ENCODE measurements around the gene PRPS1L1. TPM values are rescaled to one million over a fixed set of nuclear protein-coding genes. Genes with fewer than 3 reads are reported as not detected.
A peak's percentile ranks its signal among the peaks of the same experiment; 100 is the strongest.

PRPS1L1 gene
- not detected in 2 replicates for total RNA-seq

DNA sequence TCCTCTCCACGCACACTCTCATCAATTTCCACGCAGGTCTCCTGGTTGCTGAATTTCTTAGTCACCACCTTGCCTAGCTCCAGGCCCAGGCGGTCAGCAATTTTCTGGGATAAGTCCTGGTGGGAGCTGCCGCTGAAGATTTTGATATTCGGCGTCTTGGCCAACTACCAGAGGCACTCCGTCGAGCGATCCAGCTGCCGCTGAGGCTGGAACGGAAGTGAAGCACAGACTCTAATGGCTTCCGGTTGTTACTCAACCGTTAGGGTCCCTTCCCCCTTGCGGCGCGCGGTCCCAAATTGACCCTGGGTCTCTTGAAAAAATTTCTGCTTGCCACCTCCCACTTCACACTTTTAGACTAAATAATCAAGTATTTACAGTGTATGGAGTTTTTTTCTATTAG lies at the start of gene PRPS1L1:
PRPS1L1 (minus strand) TSS at position 219 of the 400 bp plus-strand sequence.
- no peaks in the 10 kb centered on the region for H3K36me3 Mint-ChIP-seq (ENCODE audit: low read depth)
- no peak within 1 kb of the TSS for H3K4me3 Mint-ChIP-seq
- no peak within 1 kb of the TSS for H3K27ac Mint-ChIP-seq
- no peaks in the 10 kb centered on the region for H3K4me1 Mint-ChIP-seq
- H3K27me3 Mint-ChIP-seq, result peaks cover 5% of the 10 kb centered on the region
- H3K9me3 Mint-ChIP-seq, result no peaks in the 10 kb centered on the region
- intact Hi-C loops (cut with micrococcal nuclease), result no loop called here
- DNase-seq, result peak; percentile 16

- Mint-ChIP-seq H3K27ac (no peak overlapping the region), H3K27me3 (no peaks in the 10 kb centered on the region), H3K4me3 (no peak overlapping the region), H3K9me3 (peaks cover 5% of the 10 kb centered on the region), H3K4me1 (no peaks in the 10 kb centered on the region), H3K36me3 (ENCODE audit: low read depth) (no peaks in the 10 kb centered on the region)
- DNase-seq, result no peak
- intact Hi-C loops (cut with micrococcal nuclease), result no loop called here
Observed at GRCh38 chr7:18076461-18076860, 48.8 kb upstream of the PRPS1L1 start.

GRCh38 chr7:18068745-18069144 lies 41.1 kb upstream of the PRPS1L1 start:
- H3K27ac Mint-ChIP-seq, result no peak overlapping the region
- no peaks in the 10 kb centered on the region for H3K4me1 Mint-ChIP-seq
- no peaks in the 10 kb centered on the region for H3K9me3 Mint-ChIP-seq
- H3K27me3 Mint-ChIP-seq, result peaks cover 3% of the 10 kb centered on the region
- no peak for DNase-seq
- no peak overlapping the region for H3K4me3 Mint-ChIP-seq
- H3K36me3 Mint-ChIP-seq (ENCODE audit: low read depth), result no peaks in the 10 kb centered on the region
- intact Hi-C loops (cut with micrococcal nuclease), result no loop called here

DNA sequence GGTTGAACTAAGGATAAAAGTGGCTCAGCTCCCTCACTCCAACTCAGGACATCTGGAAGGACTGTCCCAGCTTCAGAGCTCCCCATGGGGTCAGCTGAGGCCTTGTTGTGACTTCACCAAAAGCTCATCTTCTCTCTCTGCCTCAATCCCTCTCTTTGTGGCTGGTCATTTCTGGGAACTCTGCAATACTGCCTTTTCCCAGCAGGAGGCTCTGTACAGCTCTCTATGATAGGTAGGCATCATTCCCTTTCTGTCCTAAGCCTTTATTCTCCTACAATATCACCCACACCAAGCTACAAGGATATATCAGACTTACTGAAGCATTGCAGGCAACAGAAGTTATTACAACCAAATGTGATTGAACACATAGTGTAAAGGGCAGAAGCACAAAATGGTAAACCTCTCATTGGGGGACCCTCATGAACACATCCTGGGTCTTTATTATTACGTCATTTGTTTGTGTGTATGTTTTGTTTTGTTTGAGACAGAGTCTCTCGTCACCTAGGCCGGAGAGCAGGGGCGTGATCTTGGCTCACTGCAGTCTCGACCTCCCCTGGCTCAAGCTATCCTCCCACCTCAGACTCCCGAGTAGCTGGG lies 36.7 kb upstream of the PRPS1L1 start:
- H3K9me3 Mint-ChIP-seq, result no peaks in the 10 kb centered on the region
- no peak overlapping the region for H3K4me3 Mint-ChIP-seq
- no peaks in the 10 kb centered on the region for H3K36me3 Mint-ChIP-seq (ENCODE audit: low read depth)
- H3K27me3 Mint-ChIP-seq, result peaks cover 3% of the 10 kb centered on the region
- intact Hi-C loops (cut with micrococcal nuclease), result no loop called here
- H3K4me1 Mint-ChIP-seq, result no peaks in the 10 kb centered on the region
- no peak overlapping the region for H3K27ac Mint-ChIP-seq
- no peak for DNase-seq

- no peak for DNase-seq
- intact Hi-C loops (cut with micrococcal nuclease), result no loop called here
- Mint-ChIP-seq H3K9me3 (no peaks in the 10 kb centered on the region), H3K4me3 (no peak overlapping the region), H3K4me1 (no peaks in the 10 kb centered on the region), H3K36me3 (ENCODE audit: low read depth) (no peaks in the 10 kb centered on the region), H3K27me3 (peaks cover 3% of the 10 kb centered on the region), H3K27ac (no peak overlapping the region)
Observed at GRCh38 chr7:18063149-18063901, 35.7 kb upstream of the PRPS1L1 start.

DNA sequence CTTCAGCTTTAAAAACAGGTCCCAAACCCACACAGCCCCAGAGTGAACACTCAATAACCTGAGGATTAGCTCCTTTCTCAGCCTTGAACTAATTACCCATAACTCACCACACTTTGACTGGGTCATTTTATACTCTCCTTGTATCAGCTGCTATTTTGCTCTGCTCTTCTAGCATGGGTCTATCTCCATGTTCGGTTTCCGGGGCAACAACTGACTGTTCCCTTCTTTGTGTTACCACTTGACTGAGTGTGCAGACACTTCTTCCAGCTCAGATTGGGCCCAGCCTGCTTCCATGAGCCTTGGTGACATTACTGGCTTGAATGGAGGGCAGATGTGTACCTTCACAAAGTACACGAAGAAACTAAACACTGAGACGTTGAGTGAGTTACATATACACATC lies 31.5 kb upstream of the PRPS1L1 start:
- DNase-seq, result no peak
- H3K27ac Mint-ChIP-seq, result no peak overlapping the region
- H3K9me3 Mint-ChIP-seq, result no peaks in the 10 kb centered on the region
- H3K27me3 Mint-ChIP-seq, result no peaks in the 10 kb centered on the region
- intact Hi-C loops (cut with micrococcal nuclease), result no loop called here
- no peaks in the 10 kb centered on the region for H3K36me3 Mint-ChIP-seq (ENCODE audit: low read depth)
- no peaks in the 10 kb centered on the region for H3K4me1 Mint-ChIP-seq
- H3K4me3 Mint-ChIP-seq, result no peak overlapping the region

DNA sequence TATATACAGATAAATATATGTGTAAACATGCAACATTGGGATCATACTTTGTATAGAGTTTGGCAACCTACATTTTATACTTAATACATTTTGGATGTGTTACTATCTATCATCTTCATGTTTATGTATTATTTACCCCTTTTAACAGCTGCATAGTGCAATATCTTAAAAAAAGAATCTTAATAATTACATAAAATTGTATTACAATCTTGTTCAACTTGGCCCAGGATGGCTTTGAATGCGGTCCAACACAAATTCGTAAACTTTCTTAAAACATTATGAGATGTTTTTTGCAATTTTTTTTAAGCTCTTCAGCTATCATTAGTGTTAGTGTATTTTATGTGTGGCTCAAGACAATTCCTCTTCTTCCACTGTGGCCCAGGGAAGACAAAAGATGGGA lies 26.3 kb upstream of the PRPS1L1 start:
- H3K36me3 Mint-ChIP-seq (ENCODE audit: low read depth), result no peaks in the 10 kb centered on the region
- no peaks in the 10 kb centered on the region for H3K9me3 Mint-ChIP-seq
- intact Hi-C loops (cut with micrococcal nuclease), result no loop called here
- no peaks in the 10 kb centered on the region for H3K4me1 Mint-ChIP-seq
- no peak overlapping the region for H3K4me3 Mint-ChIP-seq
- H3K27me3 Mint-ChIP-seq, result no peaks in the 10 kb centered on the region
- H3K27ac Mint-ChIP-seq, result no peak overlapping the region
- DNase-seq, result no peak

DNA sequence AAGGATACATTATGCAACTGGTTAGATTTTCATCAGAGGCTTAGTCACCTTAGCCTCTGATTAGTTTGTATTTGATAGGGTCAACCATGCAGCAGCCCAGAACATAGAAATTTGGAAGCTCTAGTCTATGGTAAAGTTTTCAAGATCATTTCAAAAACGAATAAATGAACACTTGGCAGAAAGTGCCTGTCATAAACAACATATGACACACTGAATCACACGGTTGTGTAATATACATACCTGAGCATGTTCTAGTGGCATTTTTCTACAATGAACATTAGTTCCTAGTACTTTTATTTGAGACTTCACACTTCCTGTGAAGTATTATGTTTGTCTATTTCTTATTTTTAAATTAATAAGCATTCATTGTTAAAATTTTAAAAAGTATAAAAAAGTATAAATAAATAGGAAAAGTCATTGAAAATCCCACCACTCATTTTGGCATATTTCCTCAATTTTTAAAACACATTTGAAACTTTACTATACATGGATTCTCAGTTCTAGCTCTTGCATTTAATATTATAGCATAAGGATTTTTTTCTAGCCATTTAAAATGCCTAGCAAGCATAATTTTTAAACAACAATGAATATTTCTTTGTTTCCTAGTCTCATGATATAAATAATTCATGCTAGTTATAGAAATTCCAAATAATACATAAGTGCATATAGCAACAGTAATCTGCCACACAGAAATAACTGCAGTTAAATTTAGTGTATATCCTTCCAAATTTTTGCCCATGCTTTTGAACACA lies 25.7 kb upstream of the PRPS1L1 start:
- Mint-ChIP-seq H3K36me3 (ENCODE audit: low read depth) (no peaks in the 10 kb centered on the region), H3K9me3 (no peaks in the 10 kb centered on the region), H3K4me1 (no peaks in the 10 kb centered on the region), H3K27me3 (peaks cover 2% of the 10 kb centered on the region), H3K27ac (no peak overlapping the region), H3K4me3 (no peak overlapping the region)
- intact Hi-C loops (cut with micrococcal nuclease), result no loop called here
- DNase-seq, result no peak

DNA sequence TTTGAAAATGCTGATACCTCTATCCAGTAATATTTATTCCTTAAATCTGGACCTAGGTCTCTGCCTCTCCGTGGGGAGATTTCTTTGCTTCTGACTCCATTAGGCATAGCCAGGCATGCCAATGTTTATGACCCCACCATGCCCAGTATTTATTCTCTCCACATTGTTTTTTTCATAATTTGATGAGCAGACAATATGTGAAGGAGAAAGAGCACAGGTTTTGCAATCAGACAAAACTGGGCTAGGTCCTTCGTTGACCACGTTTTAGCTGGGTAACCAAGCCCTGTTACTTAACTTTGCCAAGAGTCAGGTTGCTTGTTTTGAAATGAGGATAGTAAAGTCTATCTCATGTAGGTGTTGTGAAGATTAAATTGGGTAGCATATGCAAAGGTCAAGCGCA lies 21.6 kb upstream of the PRPS1L1 start:
- H3K4me1 Mint-ChIP-seq, result no peaks in the 10 kb centered on the region
- no peaks in the 10 kb centered on the region for H3K9me3 Mint-ChIP-seq
- H3K36me3 Mint-ChIP-seq (ENCODE audit: low read depth), result no peaks in the 10 kb centered on the region
- H3K27me3 Mint-ChIP-seq, result peaks cover 6% of the 10 kb centered on the region
- H3K27ac Mint-ChIP-seq, result no peak overlapping the region
- intact Hi-C loops (cut with micrococcal nuclease), result no loop called here
- H3K4me3 Mint-ChIP-seq, result no peak overlapping the region
- no peak for DNase-seq

GRCh38 chr7:18046601-18047000 lies 19.0 kb upstream of the PRPS1L1 start:
- intact Hi-C loops (cut with micrococcal nuclease), result no loop called here
- DNase-seq, result no peak
- Mint-ChIP-seq H3K4me3 (no peak overlapping the region), H3K4me1 (no peaks in the 10 kb centered on the region), H3K27ac (no peak overlapping the region), H3K9me3 (no peaks in the 10 kb centered on the region), H3K27me3 (peaks cover 6% of the 10 kb centered on the region), H3K36me3 (ENCODE audit: low read depth) (no peaks in the 10 kb centered on the region)

DNA sequence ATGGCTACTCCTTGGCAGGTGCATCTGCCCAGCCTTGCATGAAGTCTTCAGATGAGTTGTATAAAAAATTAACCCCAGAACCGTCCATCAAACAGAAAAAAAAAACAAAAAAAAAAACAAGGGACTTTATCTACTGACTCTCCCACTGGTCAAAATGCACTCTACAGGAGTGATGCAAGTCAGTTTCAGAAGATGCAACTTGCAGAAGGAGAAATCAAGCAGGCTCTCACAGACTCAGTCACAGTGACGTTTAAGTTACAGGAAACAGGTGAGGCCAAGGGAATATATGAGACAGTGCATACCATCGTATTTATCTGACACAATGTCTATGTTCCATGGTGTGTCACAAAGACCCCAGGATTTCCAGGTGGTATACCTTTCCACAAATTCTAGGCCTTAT lies 17.5 kb upstream of the PRPS1L1 start:
- no peak for DNase-seq
- H3K36me3 Mint-ChIP-seq (ENCODE audit: low read depth), result no peaks in the 10 kb centered on the region
- H3K27me3 Mint-ChIP-seq, result peaks cover 6% of the 10 kb centered on the region
- H3K9me3 Mint-ChIP-seq, result no peaks in the 10 kb centered on the region
- H3K4me3 Mint-ChIP-seq, result no peak overlapping the region
- H3K27ac Mint-ChIP-seq, result no peak overlapping the region
- no peaks in the 10 kb centered on the region for H3K4me1 Mint-ChIP-seq
- intact Hi-C loops (cut with micrococcal nuclease), result no loop called here

DNA sequence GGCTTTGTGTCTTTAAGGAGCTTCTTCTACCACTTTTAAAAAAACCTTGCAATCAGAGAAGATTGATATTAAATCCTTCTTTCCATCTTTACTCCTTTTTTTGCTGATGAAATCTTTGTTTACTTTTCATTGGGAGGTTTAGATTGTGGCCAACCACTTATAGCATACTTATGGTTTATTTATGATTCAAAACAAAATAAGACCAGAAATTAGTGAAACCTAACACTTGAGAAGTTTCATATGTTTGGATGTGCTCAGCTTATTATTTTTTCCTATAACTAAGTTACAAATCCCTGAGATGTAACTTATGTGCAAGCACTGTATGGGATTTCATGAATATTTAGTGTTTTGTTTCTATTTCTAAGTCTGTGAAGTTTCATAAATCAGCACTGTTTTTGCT lies 13.5 kb upstream of the PRPS1L1 start:
- Mint-ChIP-seq H3K27ac (no peak overlapping the region), H3K9me3 (no peaks in the 10 kb centered on the region), H3K4me3 (no peak overlapping the region), H3K27me3 (no peaks in the 10 kb centered on the region), H3K4me1 (no peaks in the 10 kb centered on the region), H3K36me3 (ENCODE audit: low read depth) (no peaks in the 10 kb centered on the region)
- no peak for DNase-seq
- intact Hi-C loops (cut with micrococcal nuclease), result no loop called here

GRCh38 chr7:18040196-18040595 lies 12.6 kb upstream of the PRPS1L1 start:
- Mint-ChIP-seq H3K4me1 (no peaks in the 10 kb centered on the region), H3K27ac (no peak overlapping the region), H3K36me3 (ENCODE audit: low read depth) (no peaks in the 10 kb centered on the region), H3K4me3 (no peak overlapping the region), H3K9me3 (no peaks in the 10 kb centered on the region), H3K27me3 (no peaks in the 10 kb centered on the region)
- intact Hi-C loops (cut with micrococcal nuclease), result no loop called here
- no peak for DNase-seq

- H3K36me3 Mint-ChIP-seq (ENCODE audit: low read depth), result no peaks in the 10 kb centered on the region
- H3K9me3 Mint-ChIP-seq, result no peaks in the 10 kb centered on the region
- intact Hi-C loops (cut with micrococcal nuclease), result no loop called here
- no peak overlapping the region for H3K27ac Mint-ChIP-seq
- no peaks in the 10 kb centered on the region for H3K4me1 Mint-ChIP-seq
- H3K4me3 Mint-ChIP-seq, result no peak overlapping the region
- DNase-seq, result peak; percentile 3
- no peaks in the 10 kb centered on the region for H3K27me3 Mint-ChIP-seq
Observed at GRCh38 chr7:18038382-18038781, 10.7 kb upstream of the PRPS1L1 start.

All from activated CD4-positive, alpha-beta T cell treated with anti-CD3 and anti-CD28 coated beads, Interleukin-2, amount 10 ng/mL, durations not matched to agents 24 days and 14 days (primary cell).